Thyroid gland (tissue), 4 donors: Measurements from ENCODE around the gene ADAMTSL1. TPM values are rescaled to one million over a fixed set of nuclear protein-coding genes. Genes with fewer than 3 reads are reported as not detected.
A peak's percentile ranks its signal among the peaks of the same experiment; 100 is the strongest.

ENCODE experiments used
- DNase-seq, 2 donors: peaks; one replicate each; pipeline ENCODE4 v3.0.0-alpha.2; 2019
- H3K27ac ChIP-seq, 3 donors: fragments of 200-600 bp; sonication (generic); 1 replicate in 2 of 3; 2 replicates in 1 of 3; pipeline ENCODE4 v1.5.1; 2016 to 2019; ENCODE audit warnings: mild to moderate bottlenecking in 1 of 3, moderate library complexity in 1 of 3
- H3K27me3 ChIP-seq: fragments of 200-600 bp; sonication (generic); one replicate; pipeline ENCODE4 v1.5.1; 2019
- H3K36me3 ChIP-seq, 2 donors: fragments of 200-600 bp; sonication (generic); one replicate each; pipeline ENCODE4 v1.5.1; 2016 to 2019
- H3K4me1 ChIP-seq, 2 donors: fragments of 200-600 bp; sonication (generic); one replicate each; pipeline ENCODE4 v1.5.1; 2017 to 2019
- H3K4me3 ChIP-seq, 3 donors: fragments of 200-600 bp; sonication (generic); replicated peaks in 1 of 3; 1 replicate in 2 of 3; 2 replicates in 1 of 3; pipeline ENCODE4 v1.5.1; 2016; ENCODE audit warnings: mild to moderate bottlenecking in 1 of 3
- H3K9me3 ChIP-seq: fragments of 200-600 bp; sonication (generic); one replicate; pipeline ENCODE4 v1.5.1; 2017
- CTCF ChIP-seq, 6 experiments: fragments of 200-600 bp in 3 of 6; fragments of 450-650 bp in 3 of 6; sonication (generic) in 3 of 6; IDR thresholded peaks; one replicate each; pipeline ENCODE4 v1.5.1; 2016 to 2019; ENCODE audit warnings: antibody characterized with exemption in 6 of 6, mild to moderate bottlenecking in 2 of 6, inconsistent platforms in 1 of 6, moderate library complexity in 1 of 6
- POLR2A ChIP-seq, 2 donors: fragments of 450-650 bp; IDR thresholded peaks; one replicate each; pipeline ENCODE4 v1.6.1; 2017; ENCODE audit warnings: antibody characterized with exemption in 2 of 2, mild to moderate bottlenecking in 2 of 2, moderate library complexity in 1 of 2
- WGBS, 2 donors: methylation state at CpG; one replicate each; pipeline ENCODE4 v1.1.5; 2017; 5-methylcytosine and 5-hydroxymethylcytosine counted together
- intact Hi-C: fragments of 100-400 bp; cut with DNase I; formaldehyde crosslinking; loops from one replicate; pipeline ENCODE4 v1.15.1; 2023
- total RNA-seq, 4 donors: library from RNA; depleted of rRNA; stranded (reverse); fragments of >200 nt; gene quantifications; one replicate each; pipeline ENCODE4 v1.2.3, GENCODE V29; 2016

ADAMTSL1 gene
- total RNA-seq, 4 donors from 2014 or later, result 1.6 to 9.0 (median 4.8) TPM

- H3K4me1 ChIP-seq, result peaks cover 0 to 4% of the 10 kb centered on the region in 2 donors
- no peak for DNase-seq
- H3K36me3 ChIP-seq, result no peaks in the 10 kb centered on the region
- intact Hi-C loops, result no loop called here
- no peaks in the 10 kb centered on the region for H3K9me3 ChIP-seq
- H3K4me3 ChIP-seq, result no peak overlapping the region
- WGBS, 2 donors, result 67 to 76% methylated on average over 4 of the region's 4 CpGs
- TF ChIP-seq CTCF (IDR thresholded peaks at IDR 0.05), result no peak
- TF ChIP-seq POLR2A (IDR thresholded peaks at IDR 0.05), result no peak
- no peaks in the 10 kb centered on the region for H3K27me3 ChIP-seq
- peak overlapping the region in 1 of 3 donors; percentile 14 for H3K27ac ChIP-seq
Observed at GRCh38 chr9:18474783-18475182, 830 bp downstream of the ADAMTSL1 start.

- intact Hi-C loops, result no loop called here
- no peak overlapping the region for H3K27ac ChIP-seq
- H3K27me3 ChIP-seq, result no peaks in the 10 kb centered on the region
- 79 to 86% methylated on average over 5 of the region's 5 CpGs for WGBS, 2 donors
- no peaks in the 10 kb centered on the region for H3K36me3 ChIP-seq
- DNase-seq, result no peak
- peaks cover 0 to 4% of the 10 kb centered on the region in 2 donors for H3K4me1 ChIP-seq
- H3K9me3 ChIP-seq, result no peaks in the 10 kb centered on the region
- TF ChIP-seq POLR2A (IDR thresholded peaks at IDR 0.05) (no peak), CTCF (IDR thresholded peaks at IDR 0.05) (no peak)
- no peak overlapping the region for H3K4me3 ChIP-seq
Observed at GRCh38 chr9:18477121-18477660, 3.2 kb downstream of the ADAMTSL1 start.

- H3K9me3 ChIP-seq, result no peaks in the 10 kb centered on the region
- no peaks in the 10 kb centered on the region for H3K36me3 ChIP-seq
- no peaks in the 10 kb centered on the region for H3K27me3 ChIP-seq
- DNase-seq, result no peak
- no peak overlapping the region for H3K27ac ChIP-seq
- peaks cover 0 to 4% of the 10 kb centered on the region in 2 donors for H3K4me1 ChIP-seq
- no peak overlapping the region for H3K4me3 ChIP-seq
- TF ChIP-seq CTCF (IDR thresholded peaks at IDR 0.05) (no peak), POLR2A (IDR thresholded peaks at IDR 0.05) (no peak)
- intact Hi-C loops, result no loop called here
Observed at GRCh38 chr9:18477719-18478118, 3.8 kb downstream of the ADAMTSL1 start.

GRCh38 chr9:18478501-18479361, 4.8 kb downstream of the ADAMTSL1 start:
- no peaks in the 10 kb centered on the region for H3K9me3 ChIP-seq
- no peak overlapping the region for H3K27ac ChIP-seq
- DNase-seq, result no peak
- no peaks in the 10 kb centered on the region for H3K27me3 ChIP-seq
- no peaks in the 10 kb centered on the region for H3K36me3 ChIP-seq
- TF ChIP-seq POLR2A (IDR thresholded peaks at IDR 0.05) (no peak), CTCF (IDR thresholded peaks at IDR 0.05) (no peak)
- WGBS, 2 donors, result 93 to 97% methylated on average over 7 of the region's 7 CpGs
- H3K4me3 ChIP-seq, result no peak overlapping the region
- H3K4me1 ChIP-seq, result peaks cover 0 to 4% of the 10 kb centered on the region in 2 donors
- intact Hi-C loops, result no loop called here

GRCh38 chr9:18479405-18479804, 5.5 kb downstream of the ADAMTSL1 start:
- intact Hi-C loops, result no loop called here
- WGBS, 2 donors, result 82 to 90% methylated on average over 3 of the region's 3 CpGs
- DNase-seq, result no peak
- H3K9me3 ChIP-seq, result no peaks in the 10 kb centered on the region
- H3K4me3 ChIP-seq, result no peak overlapping the region
- TF ChIP-seq POLR2A (IDR thresholded peaks at IDR 0.05) (no peak), CTCF (IDR thresholded peaks at IDR 0.05) (no peak)
- no peak overlapping the region for H3K27ac ChIP-seq
- no peaks in the 10 kb centered on the region for H3K36me3 ChIP-seq
- no peaks in the 10 kb centered on the region for H3K27me3 ChIP-seq
- peaks cover 0 to under 1% of the 10 kb centered on the region in 2 donors for H3K4me1 ChIP-seq
